SK-N-SH treated with all-trans-retinoic acid at 6 μM for 48 hours (cell line): ENCODE results near the gene COIL.

ENCODE experiments used
- ATAC-seq: fragments of 200-7000 bp; cut with Tn5 transposase; 3 replicates; pipeline ENCODE4 v1.9.1; 2020; ENCODE audit warnings: mild to moderate bottlenecking, moderate library complexity
- ARNTL ChIP-seq: fragments of 450-650 bp; formaldehyde crosslinking; IDR thresholded peaks from 2 replicates; pipeline ENCODE4 v1.5.0; 2020; ENCODE audit warnings: low read depth, mild to moderate bottlenecking, moderate library complexity, borderline replicate concordance
- BACH2 ChIP-seq: fragments of 250-450 bp; sonication (Bioruptor Pico); IDR thresholded peaks from 2 replicates; pipeline ENCODE4 v1.9.0; 2021; ENCODE audit warnings: mild to moderate bottlenecking, borderline replicate concordance
- CSDC2 ChIP-seq: fragments of 250-450 bp; sonication (Bioruptor Pico); IDR thresholded peaks from 2 replicates; pipeline ENCODE4 v1.5.0; 2020; ENCODE audit warnings: mild to moderate bottlenecking, moderate library complexity
- ESRRG ChIP-seq: fragments of 250-450 bp; sonication (Bioruptor Pico); IDR thresholded peaks from 2 replicates; pipeline ENCODE4 v1.6.1; 2021; ENCODE audit warnings: mild to moderate bottlenecking
- GLIS3 ChIP-seq: fragments of 250-450 bp; sonication (Bioruptor Pico); IDR thresholded peaks from 2 replicates; pipeline ENCODE4 v1.5.0; 2020; ENCODE audit warnings: mild to moderate bottlenecking, moderate library complexity
- ISL1 ChIP-seq: fragments of 250-450 bp; sonication (Bioruptor Pico); IDR thresholded peaks from 2 replicates; pipeline ENCODE4 v2.1.2; 2022; ENCODE audit warnings: mild to moderate bottlenecking, moderate library complexity
- OSR1 ChIP-seq: fragments of 250-450 bp; sonication (Bioruptor Pico); IDR thresholded peaks from 2 replicates; pipeline ENCODE4 v1.8.0; 2022; ENCODE audit warnings: moderate library complexity, mild to moderate bottlenecking, inconsistent platforms
- PPARA ChIP-seq: fragments of 250-450 bp; sonication (Bioruptor Pico); IDR thresholded peaks from 2 replicates; pipeline ENCODE4 v1.5.0; 2020; ENCODE audit warnings: mild to moderate bottlenecking, borderline replicate concordance
- RARB ChIP-seq: fragments of 250-450 bp; sonication (Bioruptor Pico); IDR thresholded peaks from 2 replicates; pipeline ENCODE4 v1.8.0; 2021; ENCODE audit warnings: mild to moderate bottlenecking, moderate library complexity
- SNAI2 ChIP-seq: fragments of 250-450 bp; sonication (Bioruptor Pico); IDR thresholded peaks from 2 replicates; pipeline ENCODE4 v1.5.0; 2020; ENCODE audit warnings: mild to moderate bottlenecking, moderate library complexity
- TOX ChIP-seq: fragments of 250-450 bp; sonication (Bioruptor Pico); IDR thresholded peaks from 2 replicates; pipeline ENCODE4 v1.8.0; 2021; ENCODE audit warnings: mild to moderate bottlenecking, moderate library complexity, borderline replicate concordance
- ZC3H10 ChIP-seq: fragments of 250-450 bp; sonication (Bioruptor Pico); IDR thresholded peaks from 2 replicates; pipeline ENCODE4 v1.5.1; 2021; ENCODE audit warnings: mild to moderate bottlenecking, moderate library complexity
- ZNF565 ChIP-seq: fragments of 450-650 bp; formaldehyde crosslinking; conservative IDR thresholded peaks from 2 replicates; pipeline ENCODE4 v1.5.0; 2020; ENCODE audit warnings: low read depth, mild to moderate bottlenecking, moderate library complexity
- ZNF70 ChIP-seq: fragments of 450-650 bp; formaldehyde crosslinking; IDR thresholded peaks from 2 replicates; pipeline ENCODE4 v1.5.0; 2020; ENCODE audit warnings: mild to moderate bottlenecking, moderate library complexity
- ZNF8 ChIP-seq: fragments of 450-650 bp; formaldehyde crosslinking; IDR thresholded peaks from 2 replicates; pipeline ENCODE4 v1.5.0; 2020; ENCODE audit warnings: mild to moderate bottlenecking, moderate library complexity
- TF ChIP-seq, protein P1 (sequence below): fragments of 250-450 bp; sonication (Bioruptor Pico); IDR thresholded peaks from 2 replicates; pipeline ENCODE4 v1.5.1; 2020; ENCODE audit warnings: low read depth, mild to moderate bottlenecking, moderate library complexity
- TF ChIP-seq, protein P2 (sequence below): fragments of 250-450 bp; sonication (Bioruptor Pico); IDR thresholded peaks from 2 replicates; pipeline ENCODE4 v1.8.0; 2021; ENCODE audit warnings: low read depth, mild to moderate bottlenecking, moderate library complexity, borderline replicate concordance
- TF ChIP-seq, protein P3 (sequence below): fragments of 250-450 bp; sonication (Bioruptor Pico); IDR thresholded peaks from 2 replicates; pipeline ENCODE4 v1.5.1; 2021; ENCODE audit warnings: mild to moderate bottlenecking, moderate library complexity
- TF ChIP-seq, protein P4 (sequence below): fragments of 250-450 bp; sonication (Bioruptor Pico); IDR thresholded peaks from 2 replicates; pipeline ENCODE4 v1.5.0; 2020; ENCODE audit warnings: mild to moderate bottlenecking, moderate library complexity
- TF ChIP-seq, protein P5 (sequence below): fragments of 250-450 bp; sonication (Bioruptor Pico); IDR thresholded peaks from 2 replicates; pipeline ENCODE4 v1.8.0; 2020; ENCODE audit warnings: mild to moderate bottlenecking, moderate library complexity, borderline replicate concordance

Gene COIL

DNA sequence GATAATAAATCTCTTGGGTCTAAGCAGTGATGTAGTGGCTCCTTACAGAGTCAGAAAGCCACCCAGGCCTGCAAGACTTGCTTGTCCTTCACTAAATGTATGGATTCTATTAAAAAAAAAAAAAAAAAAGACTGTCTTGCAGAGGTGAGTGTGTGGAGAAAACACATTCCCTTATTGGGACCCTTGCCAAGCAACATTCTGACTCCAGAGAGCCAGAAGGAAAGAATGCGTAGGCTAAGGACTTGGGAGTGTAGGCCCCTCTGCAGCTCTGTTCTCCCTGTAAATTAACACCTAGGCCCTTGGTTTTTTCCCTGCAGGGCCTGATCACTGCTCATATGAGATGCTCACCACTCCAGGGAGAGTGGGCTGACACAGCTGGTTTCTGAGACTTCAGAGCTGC, 34.9 kb upstream of the COIL start:
- no peak for TF ChIP-seq ARNTL (CRISPR knock-in tag)
- no peak for TF ChIP-seq RARB (CRISPR knock-in tag)
- TF ChIP-seq, protein P1, sequence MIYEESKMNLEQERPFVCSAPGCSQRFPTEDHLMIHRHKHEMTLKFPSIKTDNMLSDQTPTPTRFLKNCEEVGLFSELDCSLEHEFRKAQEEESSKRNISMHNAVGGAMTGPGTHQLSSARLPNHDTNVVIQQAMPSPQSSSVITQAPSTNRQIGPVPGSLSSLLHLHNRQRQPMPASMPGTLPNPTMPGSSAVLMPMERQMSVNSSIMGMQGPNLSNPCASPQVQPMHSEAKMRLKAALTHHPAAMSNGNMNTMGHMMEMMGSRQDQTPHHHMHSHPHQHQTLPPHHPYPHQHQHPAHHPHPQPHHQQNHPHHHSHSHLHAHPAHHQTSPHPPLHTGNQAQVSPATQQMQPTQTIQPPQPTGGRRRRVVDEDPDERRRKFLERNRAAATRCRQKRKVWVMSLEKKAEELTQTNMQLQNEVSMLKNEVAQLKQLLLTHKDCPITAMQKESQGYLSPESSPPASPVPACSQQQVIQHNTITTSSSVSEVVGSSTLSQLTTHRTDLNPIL (CRISPR knock-in tag), result no peak
- no peak for TF ChIP-seq GLIS3
- TF ChIP-seq, protein P2, sequence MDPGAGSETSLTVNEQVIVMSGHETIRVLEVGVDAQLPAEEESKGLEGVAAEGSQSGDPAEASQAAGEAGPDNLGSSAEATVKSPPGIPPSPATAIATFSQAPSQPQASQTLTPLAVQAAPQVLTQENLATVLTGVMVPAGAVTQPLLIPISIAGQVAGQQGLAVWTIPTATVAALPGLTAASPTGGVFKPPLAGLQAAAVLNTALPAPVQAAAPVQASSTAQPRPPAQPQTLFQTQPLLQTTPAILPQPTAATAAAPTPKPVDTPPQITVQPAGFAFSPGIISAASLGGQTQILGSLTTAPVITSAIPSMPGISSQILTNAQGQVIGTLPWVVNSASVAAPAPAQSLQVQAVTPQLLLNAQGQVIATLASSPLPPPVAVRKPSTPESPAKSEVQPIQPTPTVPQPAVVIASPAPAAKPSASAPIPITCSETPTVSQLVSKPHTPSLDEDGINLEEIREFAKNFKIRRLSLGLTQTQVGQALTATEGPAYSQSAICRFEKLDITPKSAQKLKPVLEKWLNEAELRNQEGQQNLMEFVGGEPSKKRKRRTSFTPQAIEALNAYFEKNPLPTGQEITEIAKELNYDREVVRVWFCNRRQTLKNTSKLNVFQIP (CRISPR knock-in tag), result no peak
- no peak for TF ChIP-seq SNAI2 (CRISPR knock-in tag)
- TF ChIP-seq, protein P3, sequence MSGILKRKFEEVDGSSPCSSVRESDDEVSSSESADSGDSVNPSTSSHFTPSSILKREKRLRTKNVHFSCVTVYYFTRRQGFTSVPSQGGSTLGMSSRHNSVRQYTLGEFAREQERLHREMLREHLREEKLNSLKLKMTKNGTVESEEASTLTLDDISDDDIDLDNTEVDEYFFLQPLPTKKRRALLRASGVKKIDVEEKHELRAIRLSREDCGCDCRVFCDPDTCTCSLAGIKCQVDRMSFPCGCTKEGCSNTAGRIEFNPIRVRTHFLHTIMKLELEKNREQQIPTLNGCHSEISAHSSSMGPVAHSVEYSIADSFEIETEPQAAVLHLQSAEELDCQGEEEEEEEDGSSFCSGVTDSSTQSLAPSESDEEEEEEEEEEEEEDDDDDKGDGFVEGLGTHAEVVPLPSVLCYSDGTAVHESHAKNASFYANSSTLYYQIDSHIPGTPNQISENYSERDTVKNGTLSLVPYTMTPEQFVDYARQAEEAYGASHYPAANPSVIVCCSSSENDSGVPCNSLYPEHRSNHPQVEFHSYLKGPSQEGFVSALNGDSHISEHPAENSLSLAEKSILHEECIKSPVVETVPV, result no peak
- TF ChIP-seq ISL1 (CRISPR knock-in tag), result no peak
- ATAC-seq, result no peak; the same call in 2 of the 3 replicates

DNA sequence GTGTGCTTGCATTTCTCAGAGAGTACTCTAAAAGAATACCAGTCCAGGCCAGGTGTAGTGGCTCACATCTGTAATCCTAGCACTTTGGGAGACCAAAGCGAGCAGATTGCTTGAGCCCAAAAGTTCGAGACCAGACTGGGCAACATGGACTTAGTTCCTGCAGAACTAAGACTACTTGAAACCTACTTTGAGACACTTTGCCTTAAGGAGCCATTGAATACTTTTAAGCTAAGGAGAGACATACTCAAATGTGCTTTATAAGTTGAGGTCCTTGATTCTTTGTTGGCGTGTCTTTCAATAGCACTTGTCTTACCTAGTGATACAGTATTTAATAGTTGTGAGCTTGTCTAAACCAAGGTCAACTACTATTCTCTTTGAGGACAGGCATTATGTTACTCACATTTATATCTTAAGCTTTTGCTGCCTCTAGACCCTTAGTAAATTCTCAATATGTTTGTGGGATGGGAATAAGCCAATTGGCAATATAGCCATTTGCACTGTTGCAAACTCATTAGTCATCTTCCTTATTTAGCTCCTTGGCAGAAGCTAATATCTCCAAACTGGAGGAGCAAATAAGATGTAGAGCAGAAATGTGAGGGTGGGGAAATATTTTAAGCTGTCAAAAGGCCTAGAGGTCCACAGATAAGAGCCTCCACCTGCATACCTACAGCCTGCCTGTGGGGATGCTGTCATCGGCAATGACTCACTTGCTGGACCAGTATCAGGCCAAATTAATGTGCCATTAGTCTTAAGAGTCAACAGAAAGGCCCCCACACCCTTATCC, 33.4 kb upstream of the COIL start:
- TF ChIP-seq OSR1 (CRISPR knock-in tag), result no peak
- TF ChIP-seq, protein P4, sequence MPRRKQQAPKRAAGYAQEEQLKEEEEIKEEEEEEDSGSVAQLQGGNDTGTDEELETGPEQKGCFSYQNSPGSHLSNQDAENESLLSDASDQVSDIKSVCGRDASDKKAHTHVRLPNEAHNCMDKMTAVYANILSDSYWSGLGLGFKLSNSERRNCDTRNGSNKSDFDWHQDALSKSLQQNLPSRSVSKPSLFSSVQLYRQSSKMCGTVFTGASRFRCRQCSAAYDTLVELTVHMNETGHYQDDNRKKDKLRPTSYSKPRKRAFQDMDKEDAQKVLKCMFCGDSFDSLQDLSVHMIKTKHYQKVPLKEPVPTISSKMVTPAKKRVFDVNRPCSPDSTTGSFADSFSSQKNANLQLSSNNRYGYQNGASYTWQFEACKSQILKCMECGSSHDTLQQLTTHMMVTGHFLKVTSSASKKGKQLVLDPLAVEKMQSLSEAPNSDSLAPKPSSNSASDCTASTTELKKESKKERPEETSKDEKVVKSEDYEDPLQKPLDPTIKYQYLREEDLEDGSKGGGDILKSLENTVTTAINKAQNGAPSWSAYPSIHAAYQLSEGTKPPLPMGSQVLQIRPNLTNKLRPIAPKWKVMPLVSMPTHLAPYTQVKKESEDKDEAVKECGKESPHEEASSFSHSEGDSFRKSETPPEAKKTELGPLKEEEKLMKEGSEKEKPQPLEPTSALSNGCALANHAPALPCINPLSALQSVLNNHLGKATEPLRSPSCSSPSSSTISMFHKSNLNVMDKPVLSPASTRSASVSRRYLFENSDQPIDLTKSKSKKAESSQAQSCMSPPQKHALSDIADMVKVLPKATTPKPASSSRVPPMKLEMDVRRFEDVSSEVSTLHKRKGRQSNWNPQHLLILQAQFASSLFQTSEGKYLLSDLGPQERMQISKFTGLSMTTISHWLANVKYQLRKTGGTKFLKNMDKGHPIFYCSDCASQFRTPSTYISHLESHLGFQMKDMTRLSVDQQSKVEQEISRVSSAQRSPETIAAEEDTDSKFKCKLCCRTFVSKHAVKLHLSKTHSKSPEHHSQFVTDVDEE (CRISPR knock-in tag), result no peak
- no peak for TF ChIP-seq SNAI2 (CRISPR knock-in tag)
- TF ChIP-seq, protein P1 (CRISPR knock-in tag), result no peak
- no peak for TF ChIP-seq CSDC2 (CRISPR knock-in tag)
- no peak for TF ChIP-seq RARB (CRISPR knock-in tag)
- TF ChIP-seq ZNF70, result no peak
- no peak for TF ChIP-seq TOX (CRISPR knock-in tag)
- no peak for TF ChIP-seq BACH2 (CRISPR knock-in tag)
- no peak for TF ChIP-seq ESRRG (CRISPR knock-in tag)
- no peak for TF ChIP-seq ZNF8 (CRISPR knock-in tag)
- TF ChIP-seq PPARA, result no peak
- no peak for ATAC-seq

DNA sequence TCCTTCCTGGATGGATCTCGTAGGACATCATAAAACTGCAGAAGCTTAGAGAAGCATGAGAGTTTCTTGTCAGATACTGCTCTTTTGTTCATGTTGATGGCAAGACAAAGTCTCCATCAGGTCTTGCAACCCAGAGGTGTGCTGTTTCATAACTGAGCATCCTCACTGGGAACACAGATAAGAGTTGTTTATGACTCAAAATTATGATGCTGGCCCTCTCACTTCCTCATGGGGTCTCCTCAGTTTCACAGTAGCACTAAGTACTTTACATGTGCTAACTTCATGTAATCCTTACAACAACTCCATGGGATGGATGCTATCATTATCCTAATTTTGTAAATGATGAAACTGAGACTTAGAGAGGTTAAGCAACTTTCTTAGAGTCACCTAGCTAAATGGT, 31.5 kb upstream of the COIL start:
- ATAC-seq, result no peak
- no peak for TF ChIP-seq RARB (CRISPR knock-in tag)
- TF ChIP-seq TOX (CRISPR knock-in tag), result no peak
- no peak for TF ChIP-seq ESRRG (CRISPR knock-in tag)
- no peak for TF ChIP-seq ZNF565 (CRISPR knock-in tag)
- TF ChIP-seq ARNTL (CRISPR knock-in tag), result no peak

DNA sequence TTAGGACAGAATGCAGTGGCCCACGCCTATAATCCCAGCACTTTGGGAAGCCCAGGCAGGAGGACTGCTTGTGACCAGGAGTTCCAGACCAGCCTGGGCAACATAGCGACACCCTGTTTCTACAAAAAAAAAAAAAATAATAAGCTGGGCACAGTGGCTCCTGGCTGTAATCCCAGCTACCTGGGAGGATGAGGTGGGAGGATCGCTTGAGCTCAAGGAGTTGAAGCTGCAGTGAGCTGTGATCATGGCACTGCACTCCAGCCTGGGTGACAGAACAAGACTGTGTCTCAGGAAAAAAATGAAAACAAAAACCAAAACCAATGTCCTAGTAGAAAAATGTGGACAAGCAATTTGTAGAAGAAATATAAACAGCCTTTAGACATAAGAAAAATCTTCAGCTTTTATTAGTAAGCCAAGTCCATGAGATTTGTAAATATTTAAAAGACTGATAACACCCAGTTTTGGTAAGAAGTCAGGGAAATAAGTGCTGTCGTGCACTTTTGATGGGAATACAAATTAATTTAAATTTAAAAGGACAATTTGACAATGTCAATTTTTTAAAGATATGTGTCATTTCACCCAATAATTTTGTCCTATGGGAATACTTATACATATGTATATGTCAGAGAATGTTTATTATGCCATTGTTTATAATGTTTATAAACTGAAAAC, 28.2 kb upstream of the COIL start:
- no peak for ATAC-seq
- no peak for TF ChIP-seq BACH2 (CRISPR knock-in tag)
- no peak for TF ChIP-seq TOX (CRISPR knock-in tag)
- no peak for TF ChIP-seq ZNF70
- TF ChIP-seq, protein P5, sequence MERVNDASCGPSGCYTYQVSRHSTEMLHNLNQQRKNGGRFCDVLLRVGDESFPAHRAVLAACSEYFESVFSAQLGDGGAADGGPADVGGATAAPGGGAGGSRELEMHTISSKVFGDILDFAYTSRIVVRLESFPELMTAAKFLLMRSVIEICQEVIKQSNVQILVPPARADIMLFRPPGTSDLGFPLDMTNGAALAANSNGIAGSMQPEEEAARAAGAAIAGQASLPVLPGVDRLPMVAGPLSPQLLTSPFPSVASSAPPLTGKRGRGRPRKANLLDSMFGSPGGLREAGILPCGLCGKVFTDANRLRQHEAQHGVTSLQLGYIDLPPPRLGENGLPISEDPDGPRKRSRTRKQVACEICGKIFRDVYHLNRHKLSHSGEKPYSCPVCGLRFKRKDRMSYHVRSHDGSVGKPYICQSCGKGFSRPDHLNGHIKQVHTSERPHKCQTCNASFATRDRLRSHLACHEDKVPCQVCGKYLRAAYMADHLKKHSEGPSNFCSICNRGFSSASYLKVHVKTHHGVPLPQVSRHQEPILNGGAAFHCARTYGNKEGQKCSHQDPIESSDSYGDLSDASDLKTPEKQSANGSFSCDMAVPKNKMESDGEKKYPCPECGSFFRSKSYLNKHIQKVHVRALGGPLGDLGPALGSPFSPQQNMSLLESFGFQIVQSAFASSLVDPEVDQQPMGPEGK (CRISPR knock-in tag), result no peak
- TF ChIP-seq ARNTL (CRISPR knock-in tag), result no peak
- TF ChIP-seq ZC3H10 (CRISPR knock-in tag), result no peak
- TF ChIP-seq RARB (CRISPR knock-in tag), result no peak
- TF ChIP-seq ZNF565 (CRISPR knock-in tag), result no peak
- TF ChIP-seq, protein P4 (CRISPR knock-in tag), result no peak
- no peak for TF ChIP-seq ESRRG (CRISPR knock-in tag)
